ENCODE data around the gene CYP2A7.
A peak's percentile ranks its signal among the peaks of the same experiment; 100 is the strongest.
"Not testable (repeated sequence)": the region's sequence is repeated elsewhere in the genome, so short reads cannot be mapped to it uniquely, and the experiment has no call there.

Gene CYP2A7

GRCh38 chr19:40838477-40838876 is 43.6 kb downstream of the CYP2A7 start:
- not testable (repeated sequence) for DNase-seq

- no peak for DNase-seq
Measured at GRCh38 chr19:40836754-40837429, 45.1 kb downstream of the CYP2A7 start.

GRCh38 chr19:40833728-40834533 is 48.1 kb downstream of the CYP2A7 start:
- DNase-seq: not testable (repeated sequence)

DNA sequence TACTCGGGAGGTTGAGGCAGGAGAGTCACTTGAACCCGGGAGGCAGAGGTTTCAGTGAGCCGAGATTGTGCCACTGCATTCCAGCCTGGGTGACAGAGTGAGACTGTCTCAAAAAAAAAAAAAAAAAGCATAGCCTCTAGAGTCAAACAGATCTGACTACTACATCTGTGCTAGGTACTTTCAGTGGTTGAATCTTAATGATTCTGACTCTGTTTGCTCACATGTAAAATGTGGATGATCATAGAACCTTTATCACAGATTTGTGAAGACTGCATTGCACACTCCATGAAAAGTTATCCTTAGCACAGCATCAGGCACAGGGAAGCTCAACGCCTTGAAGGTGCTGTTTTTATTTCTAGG is 49.6 kb downstream of the CYP2A7 start:
- DNase-seq: not testable (repeated sequence)

DNA sequence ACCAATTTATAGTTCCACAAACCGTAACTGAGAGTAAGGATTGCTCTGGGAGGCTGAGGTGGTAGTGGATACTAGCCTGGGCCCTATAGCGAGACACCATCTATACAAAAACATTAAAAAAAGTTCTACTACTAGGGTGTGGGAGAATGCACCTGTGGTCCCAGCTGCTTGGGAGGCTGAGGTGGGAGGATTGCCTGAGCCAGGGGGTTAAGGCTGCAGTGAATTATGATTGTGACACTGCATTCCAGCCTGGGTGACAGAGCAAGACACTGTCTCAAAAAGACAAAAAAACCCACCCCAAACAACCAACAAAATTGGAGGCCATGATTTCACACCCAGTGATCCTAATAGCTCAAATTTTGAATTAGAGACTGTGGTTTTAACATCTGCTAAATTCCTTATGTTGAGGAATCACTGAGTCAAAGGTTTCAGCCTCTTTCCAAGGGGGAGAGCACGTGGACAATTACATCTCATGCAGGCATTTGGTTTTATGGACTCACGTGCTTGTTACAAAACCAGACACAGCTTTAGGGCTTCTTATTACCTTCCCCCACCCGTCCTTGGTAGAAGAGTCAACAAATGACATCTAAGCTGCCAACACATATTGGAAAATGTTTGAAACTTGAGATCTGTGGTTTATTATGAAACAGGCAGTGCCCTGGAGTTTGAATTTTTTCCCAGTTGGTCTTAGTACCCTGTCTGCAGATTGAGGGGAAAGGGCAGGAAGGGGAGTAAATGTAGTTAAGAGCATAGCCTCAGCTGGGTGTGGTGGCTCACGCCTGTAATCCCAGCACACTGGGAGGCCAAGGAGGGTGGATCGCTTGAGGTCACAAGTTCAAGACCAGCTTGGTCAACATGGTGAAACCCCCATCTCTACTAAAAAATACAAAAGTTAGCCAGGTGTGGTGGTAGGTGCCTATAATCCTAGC is 50.3 kb downstream of the CYP2A7 start:
- DNase-seq: no peak

DNA sequence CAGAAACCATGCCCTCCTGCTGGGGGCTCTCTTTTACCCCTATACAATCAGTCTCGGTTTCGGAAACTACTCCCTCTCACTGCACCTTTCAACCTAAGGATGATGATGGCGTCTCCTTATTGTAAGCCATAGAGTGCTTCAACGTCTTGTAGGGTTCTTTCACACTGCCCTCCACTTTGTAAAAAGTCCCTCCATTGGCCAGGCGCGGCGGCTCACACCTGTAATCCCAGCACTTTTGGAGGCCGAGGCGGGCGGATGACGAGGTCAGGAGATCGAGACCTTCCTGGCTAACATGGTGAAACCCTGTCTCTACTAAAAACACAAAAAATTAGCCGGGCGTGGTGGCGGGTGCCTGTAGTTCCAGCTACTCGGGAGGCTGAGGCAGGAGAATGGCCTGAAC is 51.3 kb downstream of the CYP2A7 start:
- not testable (repeated sequence) for DNase-seq

DNA sequence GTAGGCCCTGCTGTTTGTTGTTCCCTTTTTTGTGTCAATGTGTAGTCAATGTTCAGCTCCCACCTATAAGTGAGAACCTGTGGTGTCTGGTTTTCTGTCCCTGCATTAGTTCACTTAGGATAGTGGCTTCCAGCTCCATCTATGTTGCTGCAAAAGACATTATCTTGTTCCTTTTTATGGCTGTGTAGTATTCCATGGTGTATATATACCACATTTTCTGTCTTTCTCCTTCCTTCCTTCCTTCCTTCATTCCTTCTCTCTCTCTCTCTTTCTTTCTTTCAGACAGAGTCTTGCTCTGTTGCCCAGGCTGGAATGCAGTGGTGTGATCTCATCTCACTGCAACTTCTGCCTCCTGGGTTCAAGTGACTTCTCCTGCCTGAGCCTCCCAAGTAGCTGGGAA is 52.8 kb downstream of the CYP2A7 start:
- DNase-seq: no peak

DNA sequence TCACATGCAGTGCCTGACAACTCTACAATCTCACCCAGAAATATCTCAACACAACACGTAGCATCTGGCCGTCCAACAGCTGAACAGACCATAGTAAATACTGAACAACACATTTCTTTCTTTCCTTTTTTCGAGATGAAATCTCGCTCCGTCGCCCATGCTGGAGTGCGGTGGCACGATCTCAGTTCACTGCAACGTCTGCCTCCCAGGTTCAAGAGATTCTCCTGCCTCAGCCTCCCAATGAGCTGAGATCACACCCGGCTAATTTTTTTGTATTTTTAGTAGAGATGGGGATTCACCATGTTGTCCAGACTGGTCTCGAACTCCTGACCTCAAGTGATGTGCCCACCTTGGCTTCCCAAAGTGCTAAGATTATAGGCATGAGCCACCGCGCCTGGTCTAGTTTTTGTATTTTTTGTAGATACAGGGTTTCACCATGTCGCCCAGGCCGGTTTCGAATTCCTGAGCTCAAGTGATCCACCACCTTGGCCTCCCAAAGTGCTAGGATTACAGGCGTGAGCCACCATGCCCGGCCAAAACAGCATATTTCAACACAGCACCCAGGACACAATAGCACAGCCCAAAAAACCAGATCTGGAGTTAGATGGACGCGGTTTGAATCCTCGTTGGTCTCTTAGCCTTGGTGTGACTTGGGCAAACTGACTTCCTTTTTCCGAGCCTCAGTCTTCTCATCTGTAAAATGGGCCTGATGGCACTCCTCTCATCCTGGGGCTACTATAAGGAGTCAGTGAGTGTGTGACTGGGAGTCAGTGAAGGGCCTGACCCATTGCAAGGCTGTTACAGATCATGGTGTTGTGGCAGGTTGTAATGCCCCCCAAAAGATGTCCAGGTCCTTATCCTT is 54.4 kb downstream of the CYP2A7 start:
- DNase-seq: no peak

GRCh38 chr19:40826699-40827385 is 55.2 kb downstream of the CYP2A7 start:
- peak; percentile 89 for DNase-seq

- not testable (repeated sequence) for DNase-seq
Measured at GRCh38 chr19:40826312-40826698, 55.7 kb downstream of the CYP2A7 start.

- DNase-seq: not testable (repeated sequence)
Measured at GRCh38 chr19:40825460-40826095, 56.5 kb downstream of the CYP2A7 start.
